ENCODE data around the gene LEFTY1. TPM values are rescaled to one million over a fixed set of nuclear protein-coding genes. Genes with fewer than 3 reads are reported as not detected.

LEFTY1 gene
- total and polyA plus RNA-seq, 2 of the 13 experiments (the other 11 are each of a cell fraction or from before 2014, with no cell fraction given), result 0.29 to 0.79 TPM

DNA sequence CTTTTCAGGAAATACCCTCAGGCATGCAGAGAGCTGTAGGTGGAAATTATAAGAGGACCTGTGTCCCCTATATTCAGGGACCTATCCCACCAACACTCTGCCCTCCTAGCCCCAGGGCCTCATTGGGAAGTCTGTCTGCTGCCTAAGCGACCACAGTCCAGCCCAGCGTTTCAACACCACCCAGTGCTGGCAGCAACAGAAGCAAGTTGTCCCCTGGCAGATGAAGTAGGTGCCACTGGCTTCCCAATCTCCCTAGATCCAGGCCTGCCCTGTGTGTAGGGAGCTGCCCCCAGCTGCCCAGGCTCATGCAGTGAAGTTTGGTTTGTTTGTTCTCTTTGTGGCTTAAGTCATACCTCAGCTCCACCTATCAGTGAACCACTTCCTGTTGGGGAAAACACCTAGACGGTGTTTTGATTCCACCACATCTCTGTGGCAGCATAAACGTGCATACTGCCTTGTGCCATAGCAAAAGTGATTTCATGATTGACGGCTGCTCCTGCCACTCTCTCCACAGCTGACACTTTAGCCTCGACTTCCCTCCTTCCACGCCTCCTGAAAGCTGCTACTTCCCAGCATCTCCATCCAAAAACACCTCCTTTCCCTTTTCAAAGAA lies 8.1 kb upstream of the LEFTY1 start (continued):
- TF ChIP-seq, protein P1, sequence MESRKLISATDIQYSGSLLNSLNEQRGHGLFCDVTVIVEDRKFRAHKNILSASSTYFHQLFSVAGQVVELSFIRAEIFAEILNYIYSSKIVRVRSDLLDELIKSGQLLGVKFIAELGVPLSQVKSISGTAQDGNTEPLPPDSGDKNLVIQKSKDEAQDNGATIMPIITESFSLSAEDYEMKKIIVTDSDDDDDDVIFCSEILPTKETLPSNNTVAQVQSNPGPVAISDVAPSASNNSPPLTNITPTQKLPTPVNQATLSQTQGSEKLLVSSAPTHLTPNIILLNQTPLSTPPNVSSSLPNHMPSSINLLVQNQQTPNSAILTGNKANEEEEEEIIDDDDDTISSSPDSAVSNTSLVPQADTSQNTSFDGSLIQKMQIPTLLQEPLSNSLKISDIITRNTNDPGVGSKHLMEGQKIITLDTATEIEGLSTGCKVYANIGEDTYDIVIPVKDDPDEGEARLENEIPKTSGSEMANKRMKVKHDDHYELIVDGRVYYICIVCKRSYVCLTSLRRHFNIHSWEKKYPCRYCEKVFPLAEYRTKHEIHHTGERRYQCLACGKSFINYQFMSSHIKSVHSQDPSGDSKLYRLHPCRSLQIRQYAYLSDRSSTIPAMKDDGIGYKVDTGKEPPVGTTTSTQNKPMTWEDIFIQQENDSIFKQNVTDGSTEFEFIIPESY (CRISPR knock-in tag; IDR thresholded peaks at IDR 0.05), result no peak
- TF ChIP-seq ZNF354B (CRISPR knock-in tag; IDR thresholded peaks at IDR 0.05) (no peak), ZNF296 (CRISPR knock-in tag; conservative IDR thresholded peaks at IDR 0.05) (no peak), RXRB (CRISPR knock-in tag; IDR thresholded peaks at IDR 0.05; ENCODE audit: borderline replicate concordance) (no peak), SNAPC2 (CRISPR knock-in tag; IDR thresholded peaks at IDR 0.05) (no peak), NFYB (CRISPR knock-in tag; IDR thresholded peaks at IDR 0.05) (0 out of 2 replicates have a peak, but pooled peaks have one; percentile 29), ZNF207 (IDR thresholded peaks at IDR 0.05; ENCODE audit: borderline replicate concordance) (no peak), MYC (CRISPR knock-in tag; IDR thresholded peaks at IDR 0.05; ENCODE audit: borderline replicate concordance) (peak; percentile 34; the same call in 1 of the 2 replicates), CHD2 (IDR thresholded peaks at IDR 0.05; ENCODE audit: low read depth, low read length) (no peak), KDM3A (CRISPR knock-in tag; IDR thresholded peaks at IDR 0.05; ENCODE audit: low read depth) (no peak), ZFYVE20 (CRISPR knock-in tag; IDR thresholded peaks at IDR 0.05; ENCODE audit: borderline replicate concordance, low read depth) (no peak), ZBTB20 (CRISPR knock-in tag; IDR thresholded peaks at IDR 0.05; ENCODE audit: borderline replicate concordance, low read depth) (0 out of 2 replicates have a peak, but pooled peaks have one; percentile 25), ZBTB21 (CRISPR knock-in tag; IDR thresholded peaks at IDR 0.05) (no peak), SIX4 (CRISPR knock-in tag; IDR thresholded peaks at IDR 0.05) (no peak), MEF2D (CRISPR knock-in tag; IDR thresholded peaks at IDR 0.05) (0 out of 2 replicates have a peak, but pooled peaks have one; percentile 45), HNRNPL (IDR thresholded peaks at IDR 0.05; ENCODE audit: low read depth, low read length) (0 out of 2 replicates have a peak, but pooled peaks have one; percentile 18), JARID2 (CRISPR knock-in tag; IDR thresholded peaks at IDR 0.05; ENCODE audit: insufficient replicate concordance) (no peak), ZNF547 (CRISPR knock-in tag; IDR thresholded peaks at IDR 0.05) (no peak), ZZZ3 (CRISPR knock-in tag; IDR thresholded peaks at IDR 0.05; ENCODE audit: borderline replicate concordance) (no peak)
- TF ChIP-seq, protein P2, sequence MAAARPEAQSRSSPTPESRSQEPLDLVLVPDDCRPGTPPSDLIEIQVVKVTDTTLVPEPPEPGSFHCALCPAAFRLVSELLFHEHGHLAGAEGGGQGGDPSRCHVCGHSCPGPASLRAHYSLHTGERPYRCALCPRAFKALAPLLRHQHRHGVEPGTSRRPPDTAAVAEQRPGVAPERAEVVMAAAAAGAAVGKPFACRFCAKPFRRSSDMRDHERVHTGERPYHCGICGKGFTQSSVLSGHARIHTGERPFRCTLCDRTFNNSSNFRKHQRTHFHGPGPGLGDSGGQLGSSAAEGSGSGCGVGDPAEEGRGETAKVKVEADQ (CRISPR knock-in tag; IDR thresholded peaks at IDR 0.05; ENCODE audit: borderline replicate concordance), result no peak
- TF ChIP-seq, protein P3, sequence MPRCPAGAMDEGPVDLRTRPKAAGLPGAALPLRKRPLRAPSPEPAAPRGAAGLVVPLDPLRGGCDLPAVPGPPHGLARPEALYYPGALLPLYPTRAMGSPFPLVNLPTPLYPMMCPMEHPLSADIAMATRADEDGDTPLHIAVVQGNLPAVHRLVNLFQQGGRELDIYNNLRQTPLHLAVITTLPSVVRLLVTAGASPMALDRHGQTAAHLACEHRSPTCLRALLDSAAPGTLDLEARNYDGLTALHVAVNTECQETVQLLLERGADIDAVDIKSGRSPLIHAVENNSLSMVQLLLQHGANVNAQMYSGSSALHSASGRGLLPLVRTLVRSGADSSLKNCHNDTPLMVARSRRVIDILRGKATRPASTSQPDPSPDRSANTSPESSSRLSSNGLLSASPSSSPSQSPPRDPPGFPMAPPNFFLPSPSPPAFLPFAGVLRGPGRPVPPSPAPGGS (CRISPR knock-in tag; IDR thresholded peaks at IDR 0.05), result 0 out of 2 replicates have a peak, but pooled peaks have one; percentile 35
- TF ChIP-seq, protein P4, sequence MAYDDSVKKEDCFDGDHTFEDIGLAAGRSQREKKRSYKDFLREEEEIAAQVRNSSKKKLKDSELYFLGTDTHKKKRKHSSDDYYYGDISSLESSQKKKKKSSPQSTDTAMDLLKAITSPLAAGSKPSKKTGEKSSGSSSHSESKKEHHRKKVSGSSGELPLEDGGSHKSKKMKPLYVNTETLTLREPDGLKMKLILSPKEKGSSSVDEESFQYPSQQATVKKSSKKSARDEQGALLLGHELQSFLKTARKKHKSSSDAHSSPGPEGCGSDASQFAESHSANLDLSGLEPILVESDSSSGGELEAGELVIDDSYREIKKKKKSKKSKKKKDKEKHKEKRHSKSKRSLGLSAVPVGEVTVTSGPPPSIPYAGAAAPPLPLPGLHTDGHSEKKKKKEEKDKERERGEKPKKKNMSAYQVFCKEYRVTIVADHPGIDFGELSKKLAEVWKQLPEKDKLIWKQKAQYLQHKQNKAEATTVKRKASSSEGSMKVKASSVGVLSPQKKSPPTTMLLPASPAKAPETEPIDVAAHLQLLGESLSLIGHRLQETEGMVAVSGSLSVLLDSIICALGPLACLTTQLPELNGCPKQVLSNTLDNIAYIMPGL (CRISPR knock-in tag; IDR thresholded peaks at IDR 0.05; ENCODE audit: borderline replicate concordance in 1 of 2, low read depth in 1 of 2), result no peak
